ENCODE data around the gene CD109. TPM values are rescaled to one million over a fixed set of nuclear protein-coding genes. Genes with fewer than 3 reads are reported as not detected.

Gene CD109
- total RNA-seq, 2 donors from 2014 or later: 10.4 to 21.5 TPM

GRCh38 chr6:73768558-73768957 is 72.6 kb downstream of the CD109 start:
- H3K4me1 Mint-ChIP-seq: no peaks in the 10 kb centered on the region
- peaks cover 38% of the 10 kb centered on the region for H3K36me3 Mint-ChIP-seq (ENCODE audit: low read depth)
- no peaks in the 10 kb centered on the region for H3K9me3 Mint-ChIP-seq
- ATAC-seq (replicated peaks): no peak
- no peaks in the 10 kb centered on the region for H3K27me3 Mint-ChIP-seq
- no peak overlapping the region for H3K4me3 Mint-ChIP-seq
- H3K27ac Mint-ChIP-seq: no peak overlapping the region

- peaks cover 26% of the 10 kb centered on the region for H3K36me3 Mint-ChIP-seq (ENCODE audit: low read depth)
- no peaks in the 10 kb centered on the region for H3K9me3 Mint-ChIP-seq
- no peak overlapping the region for H3K27ac Mint-ChIP-seq
- H3K4me3 Mint-ChIP-seq: no peak overlapping the region
- ATAC-seq (replicated peaks): no peak
- H3K4me1 Mint-ChIP-seq: no peaks in the 10 kb centered on the region
- no peaks in the 10 kb centered on the region for H3K27me3 Mint-ChIP-seq
Measured at GRCh38 chr6:73769976-73770375, 74.0 kb downstream of the CD109 start.

- no peaks in the 10 kb centered on the region for H3K9me3 Mint-ChIP-seq
- no peaks in the 10 kb centered on the region for H3K4me1 Mint-ChIP-seq
- ATAC-seq (replicated peaks): no peak
- H3K27me3 Mint-ChIP-seq: no peaks in the 10 kb centered on the region
- H3K27ac Mint-ChIP-seq: no peak overlapping the region
- no peaks in the 10 kb centered on the region for H3K36me3 Mint-ChIP-seq (ENCODE audit: low read depth)
- H3K4me3 Mint-ChIP-seq: no peak overlapping the region
Measured at GRCh38 chr6:73774311-73774774, 78.3 kb downstream of the CD109 start.

- peaks cover 4% of the 10 kb centered on the region for H3K27me3 Mint-ChIP-seq
- ATAC-seq (replicated peaks): no peak
- H3K9me3 Mint-ChIP-seq: no peaks in the 10 kb centered on the region
- H3K4me1 Mint-ChIP-seq: no peaks in the 10 kb centered on the region
- H3K27ac Mint-ChIP-seq: no peak overlapping the region
- peaks cover 11% of the 10 kb centered on the region for H3K36me3 Mint-ChIP-seq (ENCODE audit: low read depth)
- H3K4me3 Mint-ChIP-seq: no peak overlapping the region
Measured at GRCh38 chr6:73779943-73780342, 83.9 kb downstream of the CD109 start.

- no peaks in the 10 kb centered on the region for H3K9me3 Mint-ChIP-seq
- peaks cover 4% of the 10 kb centered on the region for H3K27me3 Mint-ChIP-seq
- H3K36me3 Mint-ChIP-seq (ENCODE audit: low read depth): peaks cover 29% of the 10 kb centered on the region
- no peak overlapping the region for H3K27ac Mint-ChIP-seq
- no peak overlapping the region for H3K4me3 Mint-ChIP-seq
- no peaks in the 10 kb centered on the region for H3K4me1 Mint-ChIP-seq
- ATAC-seq (replicated peaks): no peak
Measured at GRCh38 chr6:73782911-73783310, 86.9 kb downstream of the CD109 start.

GRCh38 chr6:73784726-73785505 is 88.9 kb downstream of the CD109 start:
- ATAC-seq (replicated peaks): no peak
- Mint-ChIP-seq H3K27me3 (peaks cover 4% of the 10 kb centered on the region), H3K4me1 (no peaks in the 10 kb centered on the region), H3K4me3 (no peak overlapping the region), H3K9me3 (no peaks in the 10 kb centered on the region), H3K27ac (no peak overlapping the region), H3K36me3 (ENCODE audit: low read depth) (peaks cover 29% of the 10 kb centered on the region)

GRCh38 chr6:73790574-73790973 is 94.6 kb downstream of the CD109 start:
- Mint-ChIP-seq H3K9me3 (no peaks in the 10 kb centered on the region), H3K36me3 (ENCODE audit: low read depth) (peaks cover 18% of the 10 kb centered on the region), H3K27ac (no peak overlapping the region), H3K4me1 (no peaks in the 10 kb centered on the region), H3K27me3 (no peaks in the 10 kb centered on the region), H3K4me3 (no peak overlapping the region)
- ATAC-seq (replicated peaks): no peak

GRCh38 chr6:73791336-73791735 is 95.3 kb downstream of the CD109 start:
- H3K4me1 Mint-ChIP-seq: no peaks in the 10 kb centered on the region
- no peaks in the 10 kb centered on the region for H3K9me3 Mint-ChIP-seq
- H3K36me3 Mint-ChIP-seq (ENCODE audit: low read depth): peaks cover 12% of the 10 kb centered on the region
- no peak overlapping the region for H3K4me3 Mint-ChIP-seq
- H3K27me3 Mint-ChIP-seq: no peaks in the 10 kb centered on the region
- ATAC-seq (replicated peaks): no peak
- H3K27ac Mint-ChIP-seq: no peak overlapping the region

GRCh38 chr6:73792738-73793137 is 96.7 kb downstream of the CD109 start:
- peaks cover 1% of the 10 kb centered on the region for H3K36me3 Mint-ChIP-seq (ENCODE audit: low read depth)
- H3K4me3 Mint-ChIP-seq: no peak overlapping the region
- H3K4me1 Mint-ChIP-seq: no peaks in the 10 kb centered on the region
- no peaks in the 10 kb centered on the region for H3K9me3 Mint-ChIP-seq
- ATAC-seq (replicated peaks): no peak
- no peak overlapping the region for H3K27ac Mint-ChIP-seq
- no peaks in the 10 kb centered on the region for H3K27me3 Mint-ChIP-seq

GRCh38 chr6:73796881-73797280 is 100.9 kb downstream of the CD109 start:
- Mint-ChIP-seq H3K36me3 (ENCODE audit: low read depth) (no peaks in the 10 kb centered on the region), H3K4me1 (no peaks in the 10 kb centered on the region), H3K9me3 (no peaks in the 10 kb centered on the region), H3K4me3 (no peak overlapping the region), H3K27ac (no peak overlapping the region), H3K27me3 (no peaks in the 10 kb centered on the region)
- no peak for ATAC-seq (replicated peaks)

- no peaks in the 10 kb centered on the region for H3K4me1 Mint-ChIP-seq
- H3K27ac Mint-ChIP-seq: no peak overlapping the region
- H3K4me3 Mint-ChIP-seq: no peak overlapping the region
- H3K36me3 Mint-ChIP-seq (ENCODE audit: low read depth): no peaks in the 10 kb centered on the region
- H3K27me3 Mint-ChIP-seq: no peaks in the 10 kb centered on the region
- no peak for ATAC-seq (replicated peaks)
- H3K9me3 Mint-ChIP-seq: no peaks in the 10 kb centered on the region
Measured at GRCh38 chr6:73797861-73798260, 101.9 kb downstream of the CD109 start.

- Mint-ChIP-seq H3K27ac (peak overlapping the region; percentile 18), H3K4me3 (no peak overlapping the region), H3K4me1 (no peaks in the 10 kb centered on the region), H3K36me3 (ENCODE audit: low read depth) (no peaks in the 10 kb centered on the region), H3K9me3 (no peaks in the 10 kb centered on the region), H3K27me3 (no peaks in the 10 kb centered on the region)
- ATAC-seq (replicated peaks): peak; percentile 89
Measured at GRCh38 chr6:73798592-73798991, 102.6 kb downstream of the CD109 start.

GRCh38 chr6:73800997-73801396 is 105.0 kb downstream of the CD109 start:
- H3K27me3 Mint-ChIP-seq: no peaks in the 10 kb centered on the region
- no peak overlapping the region for H3K4me3 Mint-ChIP-seq
- no peaks in the 10 kb centered on the region for H3K9me3 Mint-ChIP-seq
- no peaks in the 10 kb centered on the region for H3K4me1 Mint-ChIP-seq
- no peak overlapping the region for H3K27ac Mint-ChIP-seq
- no peak for ATAC-seq (replicated peaks)
- H3K36me3 Mint-ChIP-seq (ENCODE audit: low read depth): no peaks in the 10 kb centered on the region

- H3K36me3 Mint-ChIP-seq (ENCODE audit: low read depth): no peaks in the 10 kb centered on the region
- no peaks in the 10 kb centered on the region for H3K27me3 Mint-ChIP-seq
- no peak overlapping the region for H3K4me3 Mint-ChIP-seq
- H3K4me1 Mint-ChIP-seq: no peaks in the 10 kb centered on the region
- no peak for ATAC-seq (replicated peaks)
- H3K27ac Mint-ChIP-seq: no peak overlapping the region
- H3K9me3 Mint-ChIP-seq: no peaks in the 10 kb centered on the region
Measured at GRCh38 chr6:73801652-73802268, 105.8 kb downstream of the CD109 start.

- no peak overlapping the region for H3K4me3 Mint-ChIP-seq
- H3K4me1 Mint-ChIP-seq: no peaks in the 10 kb centered on the region
- no peak for ATAC-seq (replicated peaks)
- no peaks in the 10 kb centered on the region for H3K9me3 Mint-ChIP-seq
- no peak overlapping the region for H3K27ac Mint-ChIP-seq
- no peaks in the 10 kb centered on the region for H3K27me3 Mint-ChIP-seq
- no peaks in the 10 kb centered on the region for H3K36me3 Mint-ChIP-seq (ENCODE audit: low read depth)
Measured at GRCh38 chr6:73802366-73802765, 106.4 kb downstream of the CD109 start.

Measured in activated T-helper 17 cell treated with anti-CD3 and anti-CD28 coated beads, Interleukin-2, amount 50 U/mL, for 72 hours (primary cell).